Measurements from ENCODE around the gene HOXA5. TPM values are rescaled to one million over a fixed set of nuclear protein-coding genes. Genes with fewer than 3 reads are reported as not detected.

Gene HOXA5
- total RNA-seq, 2 donors from 2014 or later: 0.33 to 0.64 TPM

GRCh38 chr7:27117887-27118491, 25.5 kb downstream of the HOXA5 start:
- Mint-ChIP-seq H3K27me3 (no peaks in the 10 kb centered on the region), H3K9me3 (no peaks in the 10 kb centered on the region), H3K36me3 (no peaks in the 10 kb centered on the region), H3K27ac (no peak overlapping the region), H3K4me1 (ENCODE audit: low read depth in 2 of 2) (no peaks in the 10 kb centered on the region), H3K4me3 (no peak overlapping the region)
- ATAC-seq (no peak), DNase-seq (ENCODE audit: low spot score) (no peak)

DNA sequence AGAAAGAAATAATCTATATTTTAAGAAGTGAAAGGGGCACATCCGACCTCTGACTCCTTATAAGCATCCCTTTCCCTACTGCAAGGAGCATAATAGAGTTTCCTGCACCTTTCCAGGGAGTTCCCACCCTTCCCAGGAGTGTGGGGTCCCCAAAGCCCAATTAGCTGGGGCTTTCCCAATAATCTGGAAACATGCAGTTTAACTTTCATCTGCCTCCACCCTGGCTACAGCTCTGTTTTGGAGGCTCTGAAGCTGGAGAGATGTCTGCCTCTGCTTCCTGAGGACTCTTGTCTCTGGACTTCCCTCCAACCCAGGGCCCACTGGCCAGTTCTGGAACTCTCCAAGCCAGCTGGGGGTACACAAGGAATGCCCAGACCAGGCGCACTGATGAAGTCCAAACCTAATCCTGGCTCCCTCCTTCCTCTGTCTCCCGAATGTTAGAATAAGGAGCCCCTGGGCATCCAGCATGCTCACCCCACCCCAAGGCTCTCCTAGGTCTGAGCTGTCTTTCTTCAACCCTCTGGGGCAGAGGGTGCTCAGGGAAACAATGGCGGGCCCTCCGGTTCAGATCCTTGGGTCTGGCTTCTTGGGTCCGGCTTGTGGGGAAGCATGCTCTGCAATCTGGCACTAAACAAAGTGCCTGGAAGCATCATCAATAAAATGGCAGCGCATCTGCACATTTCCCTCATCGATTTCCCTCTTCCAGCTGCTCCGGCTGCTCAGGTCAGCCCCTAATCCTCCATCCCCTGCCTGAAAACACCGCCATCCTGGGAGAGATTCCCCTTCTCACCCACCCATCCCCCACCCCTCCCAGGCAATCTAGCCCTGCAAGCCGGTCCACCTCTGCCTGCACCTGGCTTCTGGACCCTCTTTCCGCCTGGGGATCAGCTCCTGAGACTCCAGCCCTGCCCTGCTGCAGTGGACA, 26.3 kb downstream of the HOXA5 start:
- Mint-ChIP-seq H3K4me1 (ENCODE audit: low read depth in 2 of 2) (no peaks in the 10 kb centered on the region), H3K9me3 (no peaks in the 10 kb centered on the region), H3K27ac (no peak overlapping the region), H3K27me3 (no peaks in the 10 kb centered on the region), H3K4me3 (no peak overlapping the region), H3K36me3 (no peaks in the 10 kb centered on the region)
- DNase-seq (ENCODE audit: low spot score) (no peak), ATAC-seq (no peak)

DNA sequence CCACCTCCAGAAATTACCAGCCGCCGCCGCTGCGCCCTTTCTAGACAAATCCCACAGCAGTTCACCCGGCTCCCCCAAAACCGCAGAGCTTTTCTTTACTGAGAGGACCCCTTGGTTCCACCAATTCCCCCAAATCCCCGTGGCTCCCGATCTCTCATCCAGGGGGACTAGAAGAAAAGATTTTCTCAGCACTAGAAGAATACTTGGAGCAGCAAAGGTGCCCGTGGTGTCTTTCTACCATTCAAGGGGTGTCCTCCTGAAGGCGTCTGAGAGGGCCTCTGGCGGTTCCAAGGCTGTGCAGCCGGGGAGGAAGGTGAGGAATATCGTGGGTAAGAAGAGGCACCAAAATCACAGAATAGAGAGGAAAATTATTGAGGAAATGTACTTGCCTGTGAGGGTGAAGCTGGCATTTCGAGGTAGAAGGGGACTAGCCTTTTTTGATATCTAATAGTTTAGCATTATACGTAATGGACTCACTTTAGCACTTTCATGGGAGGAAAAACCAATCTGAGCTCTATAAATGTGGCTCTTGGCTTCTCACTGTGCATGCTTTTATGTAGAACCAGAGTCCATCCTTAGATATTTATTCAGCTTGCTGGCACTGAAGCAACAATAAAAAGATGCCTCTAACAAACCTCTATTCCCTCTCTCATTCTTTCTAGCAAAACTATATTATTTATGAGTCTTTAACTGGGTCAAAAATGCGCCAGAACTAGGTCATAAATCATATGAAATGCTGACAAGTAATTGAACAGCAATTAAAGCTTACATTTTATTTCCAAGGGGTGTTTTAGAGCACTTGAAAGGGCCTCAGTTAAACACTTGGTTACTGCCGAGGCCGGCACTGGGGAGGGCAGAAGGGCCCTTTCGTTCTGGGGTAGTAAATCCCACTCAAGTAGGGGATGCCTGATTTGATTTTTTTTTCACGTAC, 27.2 kb downstream of the HOXA5 start:
- Mint-ChIP-seq H3K36me3 (no peaks in the 10 kb centered on the region), H3K4me1 (ENCODE audit: low read depth in 2 of 2) (no peaks in the 10 kb centered on the region), H3K27me3 (no peaks in the 10 kb centered on the region), H3K9me3 (no peaks in the 10 kb centered on the region), H3K27ac (no peak overlapping the region), H3K4me3 (no peak overlapping the region)
- DNase-seq (ENCODE audit: low spot score) (no peak), ATAC-seq (no peak)

GRCh38 chr7:27115221-27116026, 28.1 kb downstream of the HOXA5 start:
- ATAC-seq (no peak), DNase-seq (ENCODE audit: low spot score) (no peak)
- Mint-ChIP-seq H3K4me3 (no peak overlapping the region), H3K36me3 (no peaks in the 10 kb centered on the region), H3K4me1 (ENCODE audit: low read depth in 2 of 2) (no peaks in the 10 kb centered on the region), H3K27ac (no peak overlapping the region), H3K9me3 (no peaks in the 10 kb centered on the region), H3K27me3 (no peaks in the 10 kb centered on the region)

DNA sequence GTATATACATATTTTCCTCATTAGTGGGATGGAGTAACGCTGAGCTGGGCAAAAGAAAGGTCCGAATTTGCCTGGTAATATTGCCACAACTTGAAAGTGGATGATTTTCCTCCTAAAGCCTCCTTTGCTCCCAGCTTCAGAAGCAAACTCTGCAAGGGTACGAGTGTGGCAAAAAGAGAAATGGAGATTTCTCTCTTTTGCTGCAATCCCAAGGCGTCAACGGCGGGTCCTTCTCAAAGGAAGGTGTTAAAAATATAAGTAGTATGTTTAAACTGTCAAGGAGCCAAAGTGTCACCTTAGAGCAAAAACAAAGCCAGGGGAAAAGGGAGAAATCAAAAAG, 28.6 kb downstream of the HOXA5 start:
- no peak for ATAC-seq

GRCh38 chr7:27113991-27114769, 29.3 kb downstream of the HOXA5 start:
- H3K27ac Mint-ChIP-seq: no peak overlapping the region
- no peaks in the 10 kb centered on the region for H3K9me3 Mint-ChIP-seq
- H3K36me3 Mint-ChIP-seq: no peaks in the 10 kb centered on the region

More for the DNA sequence above, 28.6 kb downstream of the HOXA5 start:
- no peak overlapping the region for H3K4me3 Mint-ChIP-seq
- no peaks in the 10 kb centered on the region for H3K27me3 Mint-ChIP-seq
- no peaks in the 10 kb centered on the region for H3K36me3 Mint-ChIP-seq
- no peak overlapping the region for H3K27ac Mint-ChIP-seq
- H3K9me3 Mint-ChIP-seq: no peaks in the 10 kb centered on the region
- no peak for DNase-seq (ENCODE audit: low spot score)
- H3K4me1 Mint-ChIP-seq (ENCODE audit: low read depth in 2 of 2): no peaks in the 10 kb centered on the region

GRCh38 chr7:27112955-27113949, 30.2 kb downstream of the HOXA5 start:
- ATAC-seq: no peak
- Mint-ChIP-seq H3K4me3 (no peak overlapping the region), H3K27ac (no peak overlapping the region)

More at GRCh38 chr7:27113991-27114769, 29.3 kb downstream of the HOXA5 start:
- ATAC-seq: no peak
- Mint-ChIP-seq H3K4me3 (no peak overlapping the region), H3K4me1 (ENCODE audit: low read depth in 2 of 2) (no peaks in the 10 kb centered on the region), H3K27me3 (no peaks in the 10 kb centered on the region)
- DNase-seq (ENCODE audit: low spot score): no peak

GRCh38 chr7:27112361-27112760, 31.1 kb downstream of the HOXA5 start:
- Mint-ChIP-seq H3K4me3 (no peak overlapping the region), H3K4me1 (ENCODE audit: low read depth in 2 of 2) (no peaks in the 10 kb centered on the region), H3K36me3 (no peaks in the 10 kb centered on the region), H3K27me3 (no peaks in the 10 kb centered on the region), H3K9me3 (no peaks in the 10 kb centered on the region), H3K27ac (no peak overlapping the region)
- DNase-seq (ENCODE audit: low spot score) (no peak), ATAC-seq (no peak)

More at GRCh38 chr7:27112955-27113949, 30.2 kb downstream of the HOXA5 start:
- Mint-ChIP-seq H3K36me3 (no peaks in the 10 kb centered on the region), H3K4me1 (ENCODE audit: low read depth in 2 of 2) (no peaks in the 10 kb centered on the region), H3K27me3 (no peaks in the 10 kb centered on the region), H3K9me3 (no peaks in the 10 kb centered on the region)
- DNase-seq (ENCODE audit: low spot score): no peak

GRCh38 chr7:27111751-27112277, 31.7 kb downstream of the HOXA5 start:
- no peak overlapping the region for H3K4me3 Mint-ChIP-seq
- ATAC-seq: no peak
- no peak overlapping the region for H3K27ac Mint-ChIP-seq
- H3K27me3 Mint-ChIP-seq: no peaks in the 10 kb centered on the region
- no peaks in the 10 kb centered on the region for H3K4me1 Mint-ChIP-seq (ENCODE audit: low read depth in 2 of 2)
- no peaks in the 10 kb centered on the region for H3K36me3 Mint-ChIP-seq
- no peak for DNase-seq (ENCODE audit: low spot score)
- H3K9me3 Mint-ChIP-seq: no peaks in the 10 kb centered on the region

DNA sequence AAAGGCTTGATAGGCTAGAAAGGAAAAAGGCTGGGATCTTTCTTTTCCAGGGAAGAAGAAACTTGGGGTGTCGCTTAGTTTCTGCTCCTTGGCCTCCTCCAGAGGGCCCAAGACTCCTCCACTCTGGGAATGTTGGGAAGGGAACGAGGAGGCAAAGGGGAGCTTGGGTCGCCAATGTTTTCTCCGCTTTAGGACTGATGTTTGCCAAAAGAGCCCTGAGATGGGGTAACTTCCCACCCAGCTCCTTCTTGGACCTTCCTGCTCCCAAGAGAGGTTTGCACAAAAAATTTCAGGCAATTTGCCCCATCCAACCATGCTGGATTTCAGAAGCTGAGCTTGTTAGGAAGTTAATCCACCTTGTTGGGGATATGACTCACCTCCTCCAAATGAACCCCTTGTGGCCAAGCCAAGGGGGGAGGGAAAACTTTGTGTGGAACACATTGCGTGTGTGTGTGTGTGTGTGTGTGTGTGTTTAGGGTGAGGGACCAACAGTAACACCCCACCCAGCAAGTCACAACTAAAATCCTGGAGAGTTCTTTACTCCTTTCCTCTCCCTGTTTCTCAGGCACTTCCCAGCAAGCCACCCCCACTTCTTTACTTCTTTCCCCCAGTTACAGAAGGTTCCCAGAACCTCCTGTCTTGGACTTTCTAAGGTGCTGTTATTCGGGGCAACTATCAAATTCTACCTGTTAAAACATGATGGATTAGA, 32.3 kb downstream of the HOXA5 start:
- H3K27ac Mint-ChIP-seq: no peak overlapping the region
- H3K9me3 Mint-ChIP-seq: no peaks in the 10 kb centered on the region
- no peaks in the 10 kb centered on the region for H3K4me1 Mint-ChIP-seq (ENCODE audit: low read depth in 2 of 2)
- no peak for ATAC-seq
- no peaks in the 10 kb centered on the region for H3K36me3 Mint-ChIP-seq
- H3K27me3 Mint-ChIP-seq: no peaks in the 10 kb centered on the region
- no peak overlapping the region for H3K4me3 Mint-ChIP-seq
- no peak for DNase-seq (ENCODE audit: low spot score)
